Ectodermal cell (in vitro differentiated cells): ENCODE data around the gene TMEM212.
"Not testable (repeated sequence)": the region's sequence is repeated elsewhere in the genome, so short reads cannot be mapped to it uniquely, and the experiment has no call there.

Experiments
- H3K27ac ChIP-seq: 2 replicates; pipeline ENCODE4 v1.7.0; 2013; ENCODE audit warnings: mild to moderate bottlenecking, low read depth, low read length; ENCODE audit not compliant: insufficient read depth, poor library complexity, severe bottlenecking
- H3K27me3 ChIP-seq: 2 replicates; pipeline ENCODE4 v1.7.0; 2013; ENCODE audit warnings: mild to moderate bottlenecking, low read length; ENCODE audit not compliant: insufficient read depth, control insufficient read depth, poor library complexity, severe bottlenecking
- H3K36me3 ChIP-seq: one replicate; pipeline ENCODE4 v1.7.0; 2013; ENCODE audit warnings: low read length; ENCODE audit not compliant: control insufficient read depth, insufficient read depth
- H3K4me1 ChIP-seq: one replicate; pipeline ENCODE4 v1.7.0; 2013; ENCODE audit warnings: low read length; ENCODE audit not compliant: control insufficient read depth, insufficient read depth
- H3K4me3 ChIP-seq: 2 replicates; pipeline ENCODE4 v1.7.0; 2013; ENCODE audit warnings: low read depth, low read length, control low read depth; ENCODE audit not compliant: insufficient read depth
- H3K9me3 ChIP-seq: 2 replicates; pipeline ENCODE4 v1.7.0; 2013; ENCODE audit warnings: mild to moderate bottlenecking, low read length, moderate library complexity; ENCODE audit not compliant: control insufficient read depth
- WGBS, 2 experiments: methylation state at CpG; one replicate each; pipeline ENCODE4 v1.1.7; 2013; ENCODE audit warnings: missing lambda C conversion rate in 2 of 2; 5-methylcytosine and 5-hydroxymethylcytosine counted together

TMEM212 gene

GRCh38 chr3:171901615-171902312, 58.6 kb downstream of the TMEM212 start:
- 93 to 94% methylated on average over 7 of the region's 7 CpGs for WGBS, 2 experiments
- H3K27ac ChIP-seq, result no peak overlapping the region

GRCh38 chr3:171904829-171905228, 61.7 kb downstream of the TMEM212 start:
- no peak overlapping the region for H3K4me3 ChIP-seq
- H3K9me3 ChIP-seq, result no peaks in the 10 kb centered on the region
- 90 to 93% methylated on average over 3 of the region's 3 CpGs for WGBS, 2 experiments
- H3K4me1 ChIP-seq, result no peaks in the 10 kb centered on the region
- H3K27me3 ChIP-seq, result no peaks in the 10 kb centered on the region
- no peak overlapping the region for H3K27ac ChIP-seq
- no peaks in the 10 kb centered on the region for H3K36me3 ChIP-seq

More at GRCh38 chr3:171901615-171902312, 58.6 kb downstream of the TMEM212 start:
- Histone ChIP-seq H3K36me3 (no peaks in the 10 kb centered on the region), H3K27me3 (no peaks in the 10 kb centered on the region), H3K9me3 (no peaks in the 10 kb centered on the region), H3K4me1 (no peaks in the 10 kb centered on the region), H3K4me3 (no peak overlapping the region)

GRCh38 chr3:171906503-171906902, 63.4 kb downstream of the TMEM212 start:
- H3K27me3 ChIP-seq, H3K4me1 ChIP-seq, H3K4me3 ChIP-seq, H3K27ac ChIP-seq, H3K9me3 ChIP-seq, H3K36me3 ChIP-seq: not testable (repeated sequence)
- WGBS, 2 experiments, result 94 to 97% methylated on average over 6 of the region's 6 CpGs

GRCh38 chr3:171906951-171907676, 64.0 kb downstream of the TMEM212 start:
- 89 to 90% methylated on average over 33 of the region's 33 CpGs for WGBS, 2 experiments
- Histone ChIP-seq H3K4me1 (no peaks in the 10 kb centered on the region), H3K27ac (no peak overlapping the region), H3K9me3 (no peaks in the 10 kb centered on the region), H3K27me3 (no peaks in the 10 kb centered on the region), H3K4me3 (no peak overlapping the region), H3K36me3 (no peaks in the 10 kb centered on the region)

GRCh38 chr3:171907761-171908160, 64.6 kb downstream of the TMEM212 start:
- Histone ChIP-seq H3K9me3 (no peaks in the 10 kb centered on the region), H3K36me3 (no peaks in the 10 kb centered on the region), H3K27me3 (no peaks in the 10 kb centered on the region), H3K4me1 (no peaks in the 10 kb centered on the region), H3K27ac (no peak overlapping the region), H3K4me3 (no peak overlapping the region)
- 90% methylated on average over 1 of the region's 2 CpGs for WGBS, 2 experiments

GRCh38 chr3:171908731-171909130, 65.6 kb downstream of the TMEM212 start:
- Histone ChIP-seq H3K4me3 (no peak overlapping the region), H3K9me3 (no peaks in the 10 kb centered on the region), H3K36me3 (no peaks in the 10 kb centered on the region), H3K27me3 (no peaks in the 10 kb centered on the region), H3K27ac (no peak overlapping the region), H3K4me1 (no peaks in the 10 kb centered on the region)
- WGBS, 2 experiments, result 98 to 100% methylated on average over 1 to 2 of the region's 2 CpGs
